ENCODE measurements around the gene STIMATE. TPM values are rescaled to one million over a fixed set of nuclear protein-coding genes. Genes with fewer than 3 reads are reported as not detected.

The STIMATE gene
- total RNA-seq, 1 donor from 2014 or later = 7.9 TPM

GRCh38 chr3:52930748-52931147 lies 33.4 kb upstream of the STIMATE start:
- DNase-seq (ENCODE audit: low read depth) (no peak), FAIRE-seq (no peak)
- TF ChIP-seq CTCF (IDR thresholded peaks at IDR 0.05; ENCODE audit: insufficient read depth, low read length, severe bottlenecking) = no peak
- no peak overlapping the region for H3K4me3 ChIP-seq (ENCODE audit: low read depth, low read length)
- peaks cover 2% of the 10 kb centered on the region for H3K36me3 ChIP-seq (ENCODE audit: control insufficient read depth, insufficient read depth, low read length)
- H3K27me3 ChIP-seq (ENCODE audit: control insufficient read depth, insufficient read depth, low read length) = no peaks in the 10 kb centered on the region

GRCh38 chr3:52926554-52926953 lies 29.2 kb upstream of the STIMATE start:
- no peak for FAIRE-seq
- TF ChIP-seq CTCF (IDR thresholded peaks at IDR 0.05; ENCODE audit: insufficient read depth, low read length, severe bottlenecking) = no peak

GRCh38 chr3:52925405-52926313 lies 28.3 kb upstream of the STIMATE start:
- FAIRE-seq (no peak), DNase-seq (ENCODE audit: low read depth) (no peak)
- no peak overlapping the region for H3K4me3 ChIP-seq (ENCODE audit: low read depth, low read length)
- no peak for TF ChIP-seq CTCF (IDR thresholded peaks at IDR 0.05; ENCODE audit: insufficient read depth, low read length, severe bottlenecking)
- H3K27me3 ChIP-seq (ENCODE audit: control insufficient read depth, insufficient read depth, low read length) = no peaks in the 10 kb centered on the region
- peaks cover 2% of the 10 kb centered on the region for H3K36me3 ChIP-seq (ENCODE audit: control insufficient read depth, insufficient read depth, low read length)

More at GRCh38 chr3:52926554-52926953, 29.2 kb upstream of the STIMATE start:
- H3K36me3 ChIP-seq (ENCODE audit: control insufficient read depth, insufficient read depth, low read length) = peaks cover 2% of the 10 kb centered on the region
- H3K27me3 ChIP-seq (ENCODE audit: control insufficient read depth, insufficient read depth, low read length) = no peaks in the 10 kb centered on the region
- H3K4me3 ChIP-seq (ENCODE audit: low read depth, low read length) = no peak overlapping the region
- DNase-seq (ENCODE audit: low read depth) = no peak

GRCh38 chr3:52923963-52924362 lies 26.6 kb upstream of the STIMATE start:
- H3K36me3 ChIP-seq (ENCODE audit: control insufficient read depth, insufficient read depth, low read length) = peaks cover 2% of the 10 kb centered on the region
- no peak for FAIRE-seq
- H3K4me3 ChIP-seq (ENCODE audit: low read depth, low read length) = no peak overlapping the region
- no peak for DNase-seq (ENCODE audit: low read depth)
- TF ChIP-seq CTCF (IDR thresholded peaks at IDR 0.05; ENCODE audit: insufficient read depth, low read length, severe bottlenecking) = no peak
- no peaks in the 10 kb centered on the region for H3K27me3 ChIP-seq (ENCODE audit: control insufficient read depth, insufficient read depth, low read length)

- Histone ChIP-seq H3K36me3 (ENCODE audit: control insufficient read depth, insufficient read depth, low read length) (no peaks in the 10 kb centered on the region), H3K4me3 (ENCODE audit: low read depth, low read length) (no peak overlapping the region), H3K27me3 (ENCODE audit: control insufficient read depth, insufficient read depth, low read length) (no peaks in the 10 kb centered on the region)
- FAIRE-seq (no peak), DNase-seq (ENCODE audit: low read depth) (no peak)
- no peak for TF ChIP-seq CTCF (IDR thresholded peaks at IDR 0.05; ENCODE audit: insufficient read depth, low read length, severe bottlenecking)
Observed at GRCh38 chr3:52920841-52921240, 23.5 kb upstream of the STIMATE start.
